Dendritic cell treated with granulocyte-macrophage colony-stimulating factor and Interleukin-4, amounts not matched to agents 40 ng/mL and 50 ng/mL, for 4 days (primary cell): Measurements from ENCODE around the gene CHKA.

Source experiments
- H3K27ac Mint-ChIP-seq: one replicate; pipeline ENCODE4 v1.8.0; 2022; ENCODE audit warnings: mild to moderate bottlenecking, mixed read lengths
- H3K27me3 Mint-ChIP-seq: one replicate; pipeline ENCODE4 v1.8.0; 2022; ENCODE audit warnings: mild to moderate bottlenecking, mixed read lengths
- H3K36me3 Mint-ChIP-seq: one replicate; pipeline ENCODE4 v1.8.0; 2022; ENCODE audit warnings: low read depth, mixed read lengths
- H3K4me1 Mint-ChIP-seq: one replicate; pipeline ENCODE4 v1.8.0; 2022; ENCODE audit warnings: low read depth, mixed read lengths
- H3K4me3 Mint-ChIP-seq: one replicate; pipeline ENCODE4 v1.8.0; 2022; ENCODE audit warnings: mild to moderate bottlenecking, moderate library complexity, mixed read lengths
- H3K9me3 Mint-ChIP-seq: one replicate; pipeline ENCODE4 v1.8.0; 2022; ENCODE audit warnings: mixed read lengths
- intact Hi-C: fragments of 100-400 bp; cut with micrococcal nuclease; formaldehyde crosslinking; loops from one replicate; pipeline ENCODE4 v1.15.0; 2022

The CHKA gene

GRCh38 chr11:68089679-68090078, 31.5 kb downstream of the CHKA start:
- Mint-ChIP-seq H3K27ac (no peak overlapping the region), H3K4me3 (no peak overlapping the region), H3K9me3 (no peaks in the 10 kb centered on the region), H3K4me1 (peaks cover 8% of the 10 kb centered on the region), H3K36me3 (peaks cover 4% of the 10 kb centered on the region), H3K27me3 (no peaks in the 10 kb centered on the region)
- intact Hi-C loops, result loop anchor here (10.0 kb wide), 1 partner anchor 115 kb away; no protein-coding TSS in a partner anchor

- Mint-ChIP-seq H3K4me3 (no peak overlapping the region), H3K36me3 (peaks cover 37% of the 10 kb centered on the region), H3K4me1 (peaks cover under 1% of the 10 kb centered on the region), H3K27ac (no peak overlapping the region), H3K27me3 (no peaks in the 10 kb centered on the region), H3K9me3 (no peaks in the 10 kb centered on the region)
- intact Hi-C loops, result no loop called here
These were observed 37.7 kb downstream of the CHKA start for GRCh38 chr11:68083517-68083916.

DNA sequence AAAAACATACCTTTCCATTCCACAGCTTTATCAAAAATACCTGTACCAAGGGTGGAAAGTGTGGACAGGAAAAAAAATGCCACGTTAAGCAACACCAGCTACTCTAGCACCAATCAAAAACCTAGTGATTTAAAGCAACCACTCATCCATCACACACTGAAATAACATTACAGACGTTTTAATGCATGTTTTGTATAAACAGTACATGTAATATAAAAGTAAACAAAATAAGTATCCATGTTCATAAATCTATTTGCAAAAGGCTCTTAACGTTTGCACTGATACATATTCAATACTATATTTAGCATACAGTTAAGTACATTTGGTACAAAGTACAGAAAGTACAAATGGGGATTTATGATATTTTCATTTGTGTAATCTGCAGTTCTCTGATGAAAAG, 38.7 kb downstream of the CHKA start:
- no peak overlapping the region for H3K27ac Mint-ChIP-seq
- peaks cover 47% of the 10 kb centered on the region for H3K36me3 Mint-ChIP-seq
- H3K4me1 Mint-ChIP-seq, result peaks cover 6% of the 10 kb centered on the region
- no peak overlapping the region for H3K4me3 Mint-ChIP-seq
- H3K27me3 Mint-ChIP-seq, result no peaks in the 10 kb centered on the region
- intact Hi-C loops, result no loop called here
- no peaks in the 10 kb centered on the region for H3K9me3 Mint-ChIP-seq

- Mint-ChIP-seq H3K4me1 (peaks cover 6% of the 10 kb centered on the region), H3K27me3 (no peaks in the 10 kb centered on the region), H3K27ac (no peak overlapping the region), H3K36me3 (peaks cover 55% of the 10 kb centered on the region), H3K4me3 (no peak overlapping the region), H3K9me3 (no peaks in the 10 kb centered on the region)
- intact Hi-C loops, result no loop called here
These were observed 39.5 kb downstream of the CHKA start for GRCh38 chr11:68081691-68082090.

- no peak overlapping the region for H3K27ac Mint-ChIP-seq
These were observed 40.3 kb downstream of the CHKA start for GRCh38 chr11:68080860-68081259.

GRCh38 chr11:68077617-68078582, 43.3 kb downstream of the CHKA start:
- H3K4me1 Mint-ChIP-seq, result peaks cover 6% of the 10 kb centered on the region
- no peak overlapping the region for H3K27ac Mint-ChIP-seq
- no peaks in the 10 kb centered on the region for H3K27me3 Mint-ChIP-seq
- intact Hi-C loops, result loop anchor here (10.0 kb wide), 1 partner anchor 107 kb away; no protein-coding TSS in a partner anchor
- no peak overlapping the region for H3K4me3 Mint-ChIP-seq
- no peaks in the 10 kb centered on the region for H3K9me3 Mint-ChIP-seq
- H3K36me3 Mint-ChIP-seq, result peaks cover 84% of the 10 kb centered on the region

More at GRCh38 chr11:68080860-68081259, 40.3 kb downstream of the CHKA start:
- no peak overlapping the region for H3K4me3 Mint-ChIP-seq
- H3K4me1 Mint-ChIP-seq, result peaks cover 6% of the 10 kb centered on the region
- H3K36me3 Mint-ChIP-seq, result peaks cover 60% of the 10 kb centered on the region
- H3K9me3 Mint-ChIP-seq, result no peaks in the 10 kb centered on the region
- intact Hi-C loops, result no loop called here
- H3K27me3 Mint-ChIP-seq, result no peaks in the 10 kb centered on the region

DNA sequence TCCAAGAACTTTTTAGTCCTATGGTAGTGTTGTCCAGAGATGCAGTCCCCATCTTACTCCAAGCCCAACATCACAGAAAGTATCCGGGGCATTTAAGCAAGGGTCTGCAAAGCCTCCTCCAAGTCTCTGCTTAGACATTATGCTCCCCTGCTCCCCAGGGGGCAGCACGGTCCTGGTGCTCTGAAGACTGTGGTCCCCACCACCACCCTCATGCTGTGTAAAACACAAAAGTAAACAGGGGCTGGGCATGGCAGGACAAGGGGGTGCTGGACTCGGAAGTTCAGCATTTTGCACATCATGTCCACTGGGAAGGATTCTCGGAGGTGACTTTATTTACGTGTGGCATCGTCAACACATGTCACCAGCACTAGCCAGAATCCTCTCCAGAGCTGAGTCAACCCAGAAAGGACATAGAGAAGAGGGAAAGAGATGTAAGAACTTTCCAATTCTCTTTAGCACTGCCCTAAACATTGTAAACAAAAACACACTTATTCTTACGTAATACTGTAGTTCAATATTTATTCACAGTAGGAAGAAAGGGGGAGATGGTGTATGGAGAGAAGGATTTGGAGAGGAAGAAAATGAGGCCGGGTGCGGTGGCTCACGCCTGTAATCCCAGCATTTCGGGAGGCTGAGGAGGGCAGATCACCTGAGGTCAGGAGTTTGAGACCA, 44.7 kb downstream of the CHKA start:
- Mint-ChIP-seq H3K27ac (no peak overlapping the region), H3K36me3 (peaks cover 91% of the 10 kb centered on the region)

GRCh38 chr11:68074584-68075352, 46.4 kb downstream of the CHKA start:
- Mint-ChIP-seq H3K27me3 (no peaks in the 10 kb centered on the region), H3K36me3 (peaks cover 89% of the 10 kb centered on the region), H3K4me3 (no peak overlapping the region), H3K4me1 (peaks cover 19% of the 10 kb centered on the region), H3K27ac (no peak overlapping the region), H3K9me3 (no peaks in the 10 kb centered on the region)
- intact Hi-C loops, result loop anchor here (10.0 kb wide), 1 partner anchor 110 kb away; no protein-coding TSS in a partner anchor

More for the DNA sequence above, 44.7 kb downstream of the CHKA start:
- peaks cover 11% of the 10 kb centered on the region for H3K4me1 Mint-ChIP-seq
- H3K9me3 Mint-ChIP-seq, result no peaks in the 10 kb centered on the region
- H3K4me3 Mint-ChIP-seq, result no peak overlapping the region
- no peaks in the 10 kb centered on the region for H3K27me3 Mint-ChIP-seq
- intact Hi-C loops, result loop anchor here (10.0 kb wide), 1 partner anchor 108 kb away; no protein-coding TSS in a partner anchor

DNA sequence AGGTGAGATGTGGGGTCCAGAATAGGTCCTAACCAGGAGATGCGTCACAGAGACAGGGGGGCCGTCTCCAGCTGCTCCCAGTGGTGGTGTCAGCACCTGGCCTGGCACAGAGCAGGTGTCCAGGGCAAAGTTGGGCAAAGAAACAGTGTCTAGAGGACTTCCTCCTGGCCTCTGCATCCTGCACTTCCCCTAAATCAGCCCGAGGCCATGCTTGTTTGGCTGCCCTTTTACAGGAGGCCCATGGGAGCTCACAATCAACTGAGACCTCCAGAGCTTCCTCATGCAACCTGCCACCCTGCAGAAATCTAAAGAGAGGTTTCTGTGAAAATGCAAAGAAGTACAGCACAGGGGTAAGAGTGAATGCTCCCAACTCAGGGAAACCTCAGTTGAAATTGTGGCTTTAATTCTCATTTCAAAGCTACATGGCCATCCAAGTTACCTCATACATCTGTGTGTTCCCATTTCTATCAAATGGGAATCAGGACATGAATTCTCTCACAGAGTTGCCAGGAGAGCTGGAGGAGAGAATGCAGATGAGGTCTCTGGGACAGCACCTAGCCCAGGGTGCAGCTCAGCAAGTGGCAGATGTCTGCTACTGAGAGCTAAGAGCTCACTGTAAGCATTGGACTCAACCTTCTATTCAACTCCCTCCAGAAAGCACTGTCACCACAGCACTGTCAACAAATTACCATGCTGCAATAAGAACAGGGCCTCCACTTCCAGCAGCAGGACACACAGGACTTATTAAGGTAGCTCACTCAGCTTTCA, 49.7 kb downstream of the CHKA start:
- Mint-ChIP-seq H3K9me3 (no peaks in the 10 kb centered on the region), H3K36me3 (peaks cover 93% of the 10 kb centered on the region), H3K27me3 (no peaks in the 10 kb centered on the region), H3K4me3 (no peak overlapping the region), H3K27ac (no peak overlapping the region), H3K4me1 (peaks cover 13% of the 10 kb centered on the region)
- intact Hi-C loops, result loop anchor here (10.0 kb wide), 1 partner anchor 113 kb away; no protein-coding TSS in a partner anchor

DNA sequence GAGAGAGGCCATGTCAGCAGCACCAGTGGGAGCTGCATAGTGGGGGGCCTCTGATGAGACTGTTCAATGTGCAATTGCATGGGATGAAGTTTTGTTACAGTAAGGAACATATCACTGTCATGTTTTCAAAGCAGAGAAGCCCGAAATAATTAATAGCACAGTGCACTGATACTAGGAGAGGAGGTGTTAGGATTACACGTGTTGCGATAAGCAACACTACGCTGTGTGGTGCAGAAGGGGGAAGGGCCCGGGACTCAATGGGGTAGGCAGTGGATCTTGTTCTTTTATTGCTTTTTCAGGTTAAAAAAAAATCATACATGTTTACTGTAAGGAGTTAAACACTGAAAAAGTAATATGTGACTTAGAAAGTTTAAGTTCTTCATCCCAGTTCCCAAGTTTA, 53.2 kb downstream of the CHKA start:
- Mint-ChIP-seq H3K27me3 (no peaks in the 10 kb centered on the region), H3K27ac (no peak overlapping the region), H3K9me3 (no peaks in the 10 kb centered on the region), H3K36me3 (peaks cover 88% of the 10 kb centered on the region), H3K4me1 (peaks cover 41% of the 10 kb centered on the region), H3K4me3 (no peak overlapping the region)
- intact Hi-C loops, result no loop called here

GRCh38 chr11:68066742-68067141, 54.4 kb downstream of the CHKA start:
- no peaks in the 10 kb centered on the region for H3K27me3 Mint-ChIP-seq
- H3K9me3 Mint-ChIP-seq, result no peaks in the 10 kb centered on the region
- intact Hi-C loops, result no loop called here
- H3K4me1 Mint-ChIP-seq, result peaks cover 38% of the 10 kb centered on the region
- H3K36me3 Mint-ChIP-seq, result peaks cover 89% of the 10 kb centered on the region
- H3K27ac Mint-ChIP-seq, result no peak overlapping the region
- H3K4me3 Mint-ChIP-seq, result no peak overlapping the region

- Mint-ChIP-seq H3K27me3 (no peaks in the 10 kb centered on the region), H3K4me3 (no peak overlapping the region), H3K36me3 (peaks cover 91% of the 10 kb centered on the region), H3K4me1 (peaks cover 29% of the 10 kb centered on the region), H3K27ac (peak overlapping the region; percentile 55), H3K9me3 (no peaks in the 10 kb centered on the region)
- intact Hi-C loops, result no loop called here
These were observed 55.3 kb downstream of the CHKA start for GRCh38 chr11:68065841-68066240.

- Mint-ChIP-seq H3K27ac (peak overlapping the region; percentile 55), H3K36me3 (peaks cover 91% of the 10 kb centered on the region)
These were observed 56.3 kb downstream of the CHKA start for GRCh38 chr11:68064926-68065325.

More at GRCh38 chr11:68064926-68065325, 56.3 kb downstream of the CHKA start:
- intact Hi-C loops, result no loop called here
- Mint-ChIP-seq H3K27me3 (no peaks in the 10 kb centered on the region), H3K9me3 (no peaks in the 10 kb centered on the region), H3K4me3 (no peak overlapping the region), H3K4me1 (peaks cover 28% of the 10 kb centered on the region)
